Smooth muscle cell (in vitro differentiated cells): ENCODE measurements around the gene THEMIS. TPM values are rescaled to one million over a fixed set of nuclear protein-coding genes. Genes with fewer than 3 reads are reported as not detected.

Experiments used
- DNase-seq: peaks from one replicate; lab custom pipeline; 2025; ENCODE audit not compliant: unreplicated experiment; lab: John Stamatoyannopoulos, UW
- H2AFZ ChIP-seq: fragments of 200-600 bp; sonication (generic); 2 replicates; pipeline ENCODE4 v1.6.0; 2016; ENCODE audit warnings: antibody characterized with exemption, low read depth, mild to moderate bottlenecking
- H3F3A ChIP-seq: fragments of 200-600 bp; sonication (generic); 2 replicates; pipeline ENCODE4 v1.6.0; 2017; ENCODE audit warnings: antibody characterized with exemption, low read depth
- H3K27ac ChIP-seq: fragments of 200-600 bp; sonication (generic); 2 replicates; pipeline ENCODE4 v1.5.1; 2016; ENCODE audit warnings: low read depth, mild to moderate bottlenecking
- H3K27me3 ChIP-seq: fragments of 200-600 bp; sonication (generic); 2 replicates; pipeline ENCODE4 v1.6.1; 2016; ENCODE audit warnings: low read depth, mild to moderate bottlenecking
- H3K36me3 ChIP-seq: fragments of 200-600 bp; sonication (generic); 2 replicates; pipeline ENCODE4 v1.5.1; 2016; ENCODE audit warnings: low read depth
- H3K4me1 ChIP-seq: fragments of 200-600 bp; sonication (generic); 2 replicates; pipeline ENCODE4 v1.5.1; 2016; ENCODE audit warnings: low read depth
- H3K4me2 ChIP-seq: fragments of 200-600 bp; sonication (generic); 2 replicates; pipeline ENCODE4 v1.6.0; 2016; ENCODE audit warnings: mild to moderate bottlenecking
- H3K4me3 ChIP-seq: fragments of 200-600 bp; sonication (generic); 2 replicates; pipeline ENCODE4 v1.5.1; 2016; ENCODE audit warnings: mild to moderate bottlenecking
- H3K79me2 ChIP-seq: fragments of 200-600 bp; sonication (generic); 2 replicates; pipeline ENCODE4 v1.6.0; 2016; ENCODE audit warnings: low read depth, mild to moderate bottlenecking
- H3K9ac ChIP-seq: fragments of 200-600 bp; sonication (generic); 2 replicates; pipeline ENCODE4 v1.6.0; 2016; ENCODE audit warnings: low read depth
- H3K9me3 ChIP-seq: fragments of 200-600 bp; sonication (generic); replicated peaks from 2 replicates; pipeline ENCODE4 v1.5.1; 2016; ENCODE audit warnings: low read depth
- H4K20me1 ChIP-seq: fragments of 200-600 bp; sonication (generic); 2 replicates; pipeline ENCODE4 v1.6.0; 2016; ENCODE audit warnings: low read depth
- WGBS: methylation state at CpG from one replicate; pipeline ENCODE4 v1.1.7; 2016; ENCODE audit warnings: low lambda C conversion rate; 5-methylcytosine and 5-hydroxymethylcytosine counted together
- polyA plus RNA-seq: library from polyadenylated mRNA; unstranded; fragments of >200 nt; fragmentation: Nextera tagmentation; extraction: Ambion mirVana; gene quantifications from 2 replicates; pipeline ENCODE4 v1.2.1, GENCODE V29; 2016
- total RNA-seq: library from RNA; depleted of rRNA; stranded (reverse); fragments of >200 nt; gene quantifications from 2 replicates; pipeline ENCODE4 v1.2.3, GENCODE V29; 2014
- TF ChIP-seq, protein P1 (sequence below): fragments of 200-600 bp; sonication (generic); IDR thresholded peaks from 2 replicates; pipeline ENCODE4 v1.5.1; 2017; ENCODE audit warnings: borderline replicate concordance, mild to moderate bottlenecking, antibody characterized with exemption; ENCODE audit not compliant: insufficient read depth, poor library complexity, severe bottlenecking

THEMIS gene
- total and polyA plus RNA-seq, 2 experiments from 2014 or later: not detected

DNA sequence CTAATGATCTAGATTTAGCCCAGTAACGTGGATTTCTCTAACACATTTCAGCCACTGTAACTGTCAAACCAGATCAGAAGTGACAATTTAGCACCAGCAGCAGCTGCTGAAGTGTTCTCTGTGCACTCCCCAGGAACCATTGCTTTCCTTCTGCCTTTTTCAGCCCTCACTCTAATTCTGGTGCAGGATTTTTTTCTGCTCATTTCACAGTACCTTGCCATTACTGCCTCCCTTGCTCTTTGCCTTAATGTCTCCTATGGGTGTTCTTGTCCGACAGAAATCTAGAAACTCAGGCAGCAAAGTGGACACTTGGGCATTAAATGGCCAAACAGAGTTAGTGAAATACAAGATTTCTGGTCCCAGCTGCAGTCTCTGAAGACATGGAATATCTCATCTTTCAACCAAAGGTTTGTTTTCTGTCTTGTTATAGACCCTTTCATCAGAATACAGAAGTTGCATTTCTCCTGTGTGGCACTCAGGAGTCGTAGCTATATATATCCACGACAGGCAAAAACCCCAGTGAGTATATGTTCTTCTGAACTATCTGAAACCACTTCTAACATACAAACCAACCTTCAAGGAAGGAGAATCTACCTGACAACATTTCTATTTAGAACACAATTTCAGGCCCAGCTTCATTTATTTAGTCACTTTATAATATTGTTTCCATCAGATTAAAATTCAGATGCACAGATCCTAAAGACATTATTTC lies 92.9 kb downstream of the THEMIS start:
- Histone ChIP-seq H3K36me3 (no peaks in the 10 kb centered on the region), H3K27me3 (peaks cover 13% of the 10 kb centered on the region), H3K9ac (no peak overlapping the region), H3F3A (no peaks in the 10 kb centered on the region), H3K4me2 (no peak overlapping the region), H3K4me1 (no peaks in the 10 kb centered on the region), H3K4me3 (no peak overlapping the region), H3K9me3 (no peaks in the 10 kb centered on the region), H2AFZ (no peak overlapping the region), H4K20me1 (no peaks in the 10 kb centered on the region), H3K27ac (no peak overlapping the region), H3K79me2 (no peaks in the 10 kb centered on the region)
- WGBS: 90% methylated on average over 4 of the region's 4 CpGs
- TF ChIP-seq, protein P1, sequence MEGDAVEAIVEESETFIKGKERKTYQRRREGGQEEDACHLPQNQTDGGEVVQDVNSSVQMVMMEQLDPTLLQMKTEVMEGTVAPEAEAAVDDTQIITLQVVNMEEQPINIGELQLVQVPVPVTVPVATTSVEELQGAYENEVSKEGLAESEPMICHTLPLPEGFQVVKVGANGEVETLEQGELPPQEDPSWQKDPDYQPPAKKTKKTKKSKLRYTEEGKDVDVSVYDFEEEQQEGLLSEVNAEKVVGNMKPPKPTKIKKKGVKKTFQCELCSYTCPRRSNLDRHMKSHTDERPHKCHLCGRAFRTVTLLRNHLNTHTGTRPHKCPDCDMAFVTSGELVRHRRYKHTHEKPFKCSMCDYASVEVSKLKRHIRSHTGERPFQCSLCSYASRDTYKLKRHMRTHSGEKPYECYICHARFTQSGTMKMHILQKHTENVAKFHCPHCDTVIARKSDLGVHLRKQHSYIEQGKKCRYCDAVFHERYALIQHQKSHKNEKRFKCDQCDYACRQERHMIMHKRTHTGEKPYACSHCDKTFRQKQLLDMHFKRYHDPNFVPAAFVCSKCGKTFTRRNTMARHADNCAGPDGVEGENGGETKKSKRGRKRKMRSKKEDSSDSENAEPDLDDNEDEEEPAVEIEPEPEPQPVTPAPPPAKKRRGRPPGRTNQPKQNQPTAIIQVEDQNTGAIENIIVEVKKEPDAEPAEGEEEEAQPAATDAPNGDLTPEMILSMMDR: no peak
- no peak for DNase-seq

DNA sequence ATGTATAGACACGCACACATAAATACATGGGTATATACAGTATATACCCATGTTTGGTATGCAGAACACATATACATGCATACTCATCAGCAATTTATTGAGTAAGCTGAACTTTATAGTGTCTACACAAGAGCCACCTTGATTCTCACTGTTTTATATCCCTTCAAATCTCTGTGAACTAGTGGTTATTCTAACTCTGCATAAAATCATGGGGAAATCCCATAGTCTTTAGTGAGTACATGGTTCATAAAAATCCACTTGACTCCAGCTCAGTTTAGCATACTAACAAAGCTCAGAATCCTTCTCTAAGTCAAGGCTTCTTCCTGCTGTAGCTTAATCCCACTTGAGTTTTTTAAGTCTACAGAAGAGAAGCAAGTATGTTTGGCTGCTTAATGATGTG lies 104.1 kb downstream of the THEMIS start:
- H3K36me3 ChIP-seq: no peaks in the 10 kb centered on the region
- no peaks in the 10 kb centered on the region for H3K4me1 ChIP-seq
- no peak overlapping the region for H2AFZ ChIP-seq
- H3K9ac ChIP-seq: no peak overlapping the region
- WGBS: 100% methylated on average over 1 of the region's 1 CpG
- TF ChIP-seq, protein P1: no peak
- no peak overlapping the region for H3K27ac ChIP-seq
- H3K27me3 ChIP-seq: no peaks in the 10 kb centered on the region
- no peaks in the 10 kb centered on the region for H3K9me3 ChIP-seq
- H3K4me3 ChIP-seq: no peak overlapping the region
- H4K20me1 ChIP-seq: no peaks in the 10 kb centered on the region
- H3F3A ChIP-seq: no peaks in the 10 kb centered on the region
- no peak for DNase-seq
- H3K4me2 ChIP-seq: no peak overlapping the region
- H3K79me2 ChIP-seq: no peaks in the 10 kb centered on the region

DNA sequence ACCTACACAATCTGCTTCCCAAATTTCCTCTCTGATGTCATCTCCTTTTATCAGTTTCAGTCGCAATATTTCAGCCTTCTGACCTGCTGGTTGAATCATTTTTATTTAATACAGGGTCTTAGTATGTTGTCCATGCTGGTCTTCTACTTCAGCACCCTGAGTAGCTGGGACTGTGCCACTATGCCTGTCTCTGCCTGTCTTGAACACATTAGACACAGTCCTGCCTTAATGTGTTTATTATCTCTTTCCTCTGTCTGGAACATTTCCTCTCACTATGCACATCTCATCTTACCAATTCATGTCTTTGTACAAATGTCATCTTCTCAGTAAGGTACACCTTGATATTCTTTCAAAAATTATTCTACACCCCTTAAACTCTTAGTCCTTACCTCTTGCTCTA lies 106.5 kb downstream of the THEMIS start:
- H2AFZ ChIP-seq: no peak overlapping the region
- no peaks in the 10 kb centered on the region for H3K4me1 ChIP-seq
- H3K27me3 ChIP-seq: no peaks in the 10 kb centered on the region
- no peak for DNase-seq
- H3K36me3 ChIP-seq: no peaks in the 10 kb centered on the region
- no peak overlapping the region for H3K4me3 ChIP-seq
- no peaks in the 10 kb centered on the region for H3K9me3 ChIP-seq
- no peak overlapping the region for H3K27ac ChIP-seq
- H3K4me2 ChIP-seq: no peak overlapping the region
- 59% methylated on average over 1 of the region's 1 CpG for WGBS
- no peak overlapping the region for H3K9ac ChIP-seq
- TF ChIP-seq, protein P1: no peak
- no peaks in the 10 kb centered on the region for H3F3A ChIP-seq
- no peaks in the 10 kb centered on the region for H3K79me2 ChIP-seq
- H4K20me1 ChIP-seq: no peaks in the 10 kb centered on the region

DNA sequence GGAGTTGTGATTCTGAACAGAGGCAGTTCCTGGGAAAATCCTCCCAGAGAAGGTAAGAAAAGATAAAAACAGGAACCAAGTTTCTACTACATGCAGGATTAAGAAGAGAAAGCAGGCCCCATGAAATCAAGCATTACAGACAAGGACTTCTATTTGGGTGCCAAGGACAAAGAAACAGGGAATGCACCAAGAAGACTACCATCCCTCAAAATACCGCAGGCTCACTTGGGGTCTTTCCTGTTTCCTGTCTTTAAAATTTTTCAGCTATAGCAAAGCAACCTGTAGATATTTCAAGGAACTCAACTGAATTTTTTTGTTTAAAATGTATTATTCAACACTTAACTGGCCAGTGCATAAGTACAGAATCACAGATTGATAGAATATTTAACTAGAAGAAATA lies 107.5 kb downstream of the THEMIS start:
- no peaks in the 10 kb centered on the region for H3F3A ChIP-seq
- H3K27ac ChIP-seq: no peak overlapping the region
- no peak overlapping the region for H3K4me3 ChIP-seq
- no peak for DNase-seq
- 97% methylated on average over 1 of the region's 1 CpG for WGBS
- H4K20me1 ChIP-seq: no peaks in the 10 kb centered on the region
- H2AFZ ChIP-seq: no peak overlapping the region
- TF ChIP-seq, protein P1: no peak
- no peak overlapping the region for H3K9ac ChIP-seq
- no peaks in the 10 kb centered on the region for H3K36me3 ChIP-seq
- H3K9me3 ChIP-seq: no peaks in the 10 kb centered on the region
- H3K79me2 ChIP-seq: no peaks in the 10 kb centered on the region
- no peaks in the 10 kb centered on the region for H3K27me3 ChIP-seq
- no peak overlapping the region for H3K4me2 ChIP-seq
- H3K4me1 ChIP-seq: no peaks in the 10 kb centered on the region
